ENCODE results near the gene LSM12.
"Not testable (repeated sequence)": the region's sequence is repeated elsewhere in the genome, so short reads cannot be mapped to it uniquely, and the experiment has no call there.

The LSM12 gene

DNA sequence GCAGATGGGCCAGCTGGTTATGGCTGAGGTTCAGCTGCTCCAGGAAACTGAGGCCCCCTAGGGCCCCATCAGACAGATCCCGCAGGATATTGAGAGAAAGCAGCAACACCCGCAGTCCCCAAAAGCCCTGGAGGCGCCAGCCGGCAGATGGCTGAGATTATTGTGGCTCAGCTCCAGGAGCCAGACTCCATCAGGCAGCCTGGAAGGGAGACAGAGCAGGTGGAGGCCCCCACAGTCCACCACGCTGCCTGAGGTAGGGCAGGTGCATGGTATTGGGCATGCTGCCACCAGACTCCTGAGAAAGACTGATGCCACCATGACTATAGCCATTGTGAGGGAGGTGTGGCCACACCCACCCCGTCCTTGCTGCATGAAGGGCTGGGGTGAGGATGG, 42.2 kb downstream of the LSM12 start:
- no peak overlapping the region for H3K4me3 ChIP-seq (ENCODE audit: low read depth, low read length)
- DNase-seq (ENCODE audit: low read depth), result no peak
- TF ChIP-seq, protein P1, sequence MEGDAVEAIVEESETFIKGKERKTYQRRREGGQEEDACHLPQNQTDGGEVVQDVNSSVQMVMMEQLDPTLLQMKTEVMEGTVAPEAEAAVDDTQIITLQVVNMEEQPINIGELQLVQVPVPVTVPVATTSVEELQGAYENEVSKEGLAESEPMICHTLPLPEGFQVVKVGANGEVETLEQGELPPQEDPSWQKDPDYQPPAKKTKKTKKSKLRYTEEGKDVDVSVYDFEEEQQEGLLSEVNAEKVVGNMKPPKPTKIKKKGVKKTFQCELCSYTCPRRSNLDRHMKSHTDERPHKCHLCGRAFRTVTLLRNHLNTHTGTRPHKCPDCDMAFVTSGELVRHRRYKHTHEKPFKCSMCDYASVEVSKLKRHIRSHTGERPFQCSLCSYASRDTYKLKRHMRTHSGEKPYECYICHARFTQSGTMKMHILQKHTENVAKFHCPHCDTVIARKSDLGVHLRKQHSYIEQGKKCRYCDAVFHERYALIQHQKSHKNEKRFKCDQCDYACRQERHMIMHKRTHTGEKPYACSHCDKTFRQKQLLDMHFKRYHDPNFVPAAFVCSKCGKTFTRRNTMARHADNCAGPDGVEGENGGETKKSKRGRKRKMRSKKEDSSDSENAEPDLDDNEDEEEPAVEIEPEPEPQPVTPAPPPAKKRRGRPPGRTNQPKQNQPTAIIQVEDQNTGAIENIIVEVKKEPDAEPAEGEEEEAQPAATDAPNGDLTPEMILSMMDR (IDR thresholded peaks at IDR 0.05; ENCODE audit: low read depth, low read length, missing control alignments), result no peak

DNA sequence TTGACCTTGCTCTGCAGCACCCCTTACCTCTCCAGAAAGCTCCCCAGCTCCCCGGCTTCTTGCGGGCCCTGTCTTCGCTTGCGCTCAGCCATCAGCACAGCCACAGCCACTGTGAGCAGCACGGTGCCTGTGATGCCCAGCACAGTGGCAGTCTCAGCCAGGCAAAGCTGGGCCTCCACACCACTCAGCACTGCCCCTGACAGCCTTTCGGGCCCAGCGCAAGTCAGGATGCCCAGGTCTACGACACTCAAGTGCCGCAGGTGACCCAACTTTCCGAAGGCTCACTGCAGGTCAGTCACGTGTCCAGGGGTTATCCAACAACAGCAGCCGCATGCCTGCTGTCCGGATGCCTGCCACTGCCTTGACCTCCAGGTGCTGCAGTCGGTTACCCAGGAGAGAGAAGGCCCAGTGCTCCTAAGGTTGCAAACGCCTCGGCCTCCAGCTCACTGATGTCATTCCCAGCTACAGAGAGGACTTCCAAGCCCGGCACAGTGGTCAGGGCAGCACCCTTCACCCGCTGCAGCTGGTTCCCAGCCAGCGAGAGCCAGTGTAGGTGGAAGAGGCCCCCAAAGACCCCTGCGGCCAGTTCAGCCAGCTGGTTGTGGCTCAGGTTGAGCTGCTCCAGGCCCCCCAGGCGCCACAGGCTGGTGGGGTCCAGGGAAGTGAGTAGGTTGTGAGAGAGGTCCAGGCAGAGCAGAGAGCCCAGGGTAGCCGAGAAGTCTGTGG, 42.8 kb downstream of the LSM12 start:
- DNase-seq (ENCODE audit: low read depth), result no peak
- H3K4me3 ChIP-seq (ENCODE audit: low read depth, low read length), result no peak overlapping the region
- TF ChIP-seq, protein P1 (IDR thresholded peaks at IDR 0.05; ENCODE audit: low read depth, low read length, missing control alignments), result no peak

DNA sequence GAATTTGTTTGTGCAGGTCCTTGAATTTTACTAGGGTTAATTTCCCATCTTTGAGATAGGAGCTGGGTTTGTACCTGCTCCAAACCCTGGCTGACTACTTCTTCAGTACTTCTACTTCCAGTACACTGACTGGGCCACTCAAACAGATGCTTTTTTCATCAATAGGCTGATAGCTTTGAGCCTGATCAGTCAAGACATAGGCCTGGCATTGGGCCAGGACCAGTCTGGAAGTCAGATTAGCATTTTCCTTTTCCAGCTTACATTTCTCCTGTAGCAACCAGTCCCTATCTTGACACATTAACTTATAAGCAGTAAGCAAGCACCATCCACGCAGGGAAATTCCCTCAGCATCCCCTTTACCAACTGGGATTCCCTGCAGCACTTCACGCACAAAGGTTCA, 44.2 kb downstream of the LSM12 start:
- no peak for DNase-seq (ENCODE audit: low read depth)
- TF ChIP-seq, protein P1 (IDR thresholded peaks at IDR 0.05; ENCODE audit: low read depth, low read length, missing control alignments), result no peak
- H3K4me3 ChIP-seq (ENCODE audit: low read depth, low read length), result no peak overlapping the region

GRCh38 chr17:44021227-44021626, 45.2 kb downstream of the LSM12 start:
- H3K4me3 ChIP-seq (ENCODE audit: low read depth, low read length); DNase-seq (ENCODE audit: low read depth): not testable (repeated sequence)

DNA sequence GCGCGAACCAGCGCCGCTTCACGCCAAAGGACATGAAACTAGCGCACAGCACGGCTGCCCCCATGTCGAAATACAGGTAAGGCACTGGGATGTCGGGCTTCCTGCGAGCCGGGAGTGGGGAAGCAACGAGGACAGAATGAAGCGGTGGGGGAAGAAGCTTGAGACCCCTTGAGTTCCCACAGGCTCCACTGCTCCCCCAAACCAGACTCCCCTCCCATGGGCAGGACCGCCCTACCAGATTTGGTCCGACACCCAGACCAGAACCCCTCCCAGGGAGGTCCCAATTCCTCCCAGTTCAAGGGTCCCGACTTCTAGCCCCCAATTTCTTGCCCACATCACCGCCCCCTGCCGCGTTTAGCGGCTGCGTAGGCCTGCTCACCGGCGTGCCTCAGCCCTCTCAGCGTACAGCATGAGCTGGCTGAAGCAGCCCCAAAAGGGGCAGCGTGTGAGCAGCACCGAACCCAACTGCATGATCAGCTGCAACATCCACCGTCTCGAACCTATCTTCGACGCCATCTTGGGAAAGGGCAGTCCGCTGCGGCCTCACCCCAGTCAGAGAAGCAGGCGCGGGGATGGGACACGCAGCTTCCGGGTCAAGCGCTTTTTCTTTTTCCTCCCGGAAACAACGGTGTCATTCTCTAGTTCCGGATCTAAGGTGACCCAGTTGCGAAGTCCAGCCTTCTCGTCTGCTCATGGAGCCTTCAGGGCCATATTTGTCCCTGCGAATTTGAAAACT, 51.9 kb downstream of the LSM12 start, which contains the start of gene TMEM101:
TSS of gene TMEM101 (minus strand) at position 527 of the 736 bp plus-strand sequence. CDS start at position 516, 11 bp downstream.
- TF ChIP-seq, protein P1 (IDR thresholded peaks at IDR 0.05; ENCODE audit: low read depth, low read length, missing control alignments), result no peak
- peak within 1 kb of the TSS; percentile 95 for H3K4me3 ChIP-seq (ENCODE audit: low read depth, low read length)
- peak; percentile 88 for DNase-seq (ENCODE audit: low read depth)

DNA sequence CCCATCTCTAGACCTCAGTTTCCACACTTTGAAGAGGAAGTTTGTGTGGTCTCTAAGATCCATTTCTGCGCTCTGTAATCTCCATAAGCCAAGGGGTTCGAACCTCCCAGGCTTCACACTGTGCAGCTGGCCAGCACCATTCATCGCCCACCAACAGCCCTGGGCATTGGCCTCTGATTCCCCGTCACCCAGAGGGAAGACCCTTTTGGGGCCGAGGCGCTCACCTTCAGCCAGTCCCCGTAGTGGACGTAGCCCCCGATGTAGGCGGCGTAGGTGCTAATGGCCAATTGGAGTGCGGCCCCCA, 52.4 kb downstream of the LSM12 start:
- no peak for DNase-seq (ENCODE audit: low read depth)
- TF ChIP-seq, protein P1 (IDR thresholded peaks at IDR 0.05; ENCODE audit: low read depth, low read length, missing control alignments), result no peak

DNA sequence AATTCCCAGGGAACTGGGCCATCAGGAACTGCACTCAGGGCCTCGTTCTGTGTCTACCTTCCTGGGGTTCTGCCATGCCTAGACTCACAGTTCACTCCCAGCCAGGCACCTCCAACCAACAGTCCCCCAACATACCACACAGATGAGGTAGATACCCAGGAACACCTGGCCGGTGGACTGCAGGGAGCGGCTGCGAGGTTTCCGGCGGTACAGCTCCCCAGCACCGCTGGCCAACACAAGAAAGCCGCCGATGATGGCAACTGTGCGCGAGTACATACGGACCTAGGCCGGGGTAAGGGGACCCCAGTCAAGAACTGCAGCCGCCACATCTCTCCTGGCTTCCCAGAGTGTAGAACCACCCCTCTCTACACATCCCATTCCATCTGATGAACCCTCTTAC, 53.6 kb downstream of the LSM12 start:
- no peak for DNase-seq (ENCODE audit: low read depth)
- no peak overlapping the region for H3K4me3 ChIP-seq (ENCODE audit: low read depth, low read length)
- TF ChIP-seq, protein P1 (IDR thresholded peaks at IDR 0.05; ENCODE audit: low read depth, low read length, missing control alignments), result no peak

More for the DNA sequence above, 52.4 kb downstream of the LSM12 start:
- peak overlapping the region; percentile 95 for H3K4me3 ChIP-seq (ENCODE audit: low read depth, low read length)

Data from GM12864 (cell line).